Suprapubic skin (tissue), 4 donors: ENCODE measurements around the gene ESPN. TPM values are rescaled to one million over a fixed set of nuclear protein-coding genes. Genes with fewer than 3 reads are reported as not detected.

Source experiments
- DNase-seq, 2 donors: peaks; one replicate each; pipeline ENCODE4 v3.0.0-alpha.2; 2019; ENCODE audit warnings: low spot score in 2 of 2
- H3K27ac ChIP-seq: fragments of 200-600 bp; sonication (generic); one replicate; pipeline ENCODE4 v1.5.1; 2019
- H3K27me3 ChIP-seq: fragments of 200-600 bp; sonication (generic); one replicate; pipeline ENCODE4 v1.5.1; 2019
- H3K36me3 ChIP-seq: fragments of 200-600 bp; sonication (generic); one replicate; pipeline ENCODE4 v1.5.1; 2019
- H3K4me1 ChIP-seq: fragments of 200-600 bp; sonication (generic); one replicate; pipeline ENCODE4 v1.5.1; 2019
- H3K4me3 ChIP-seq: fragments of 200-600 bp; sonication (generic); one replicate; pipeline ENCODE4 v1.5.1; 2019; ENCODE audit warnings: mild to moderate bottlenecking
- H3K9me3 ChIP-seq: fragments of 200-600 bp; sonication (generic); one replicate; pipeline ENCODE4 v1.5.1; 2019
- EP300 ChIP-seq: sonication (generic); formaldehyde crosslinking; IDR thresholded peaks from one replicate; pipeline ENCODE4 v1.6.1; 2017; ENCODE audit warnings: antibody characterized with exemption
- POLR2A ChIP-seq, 2 donors: fragments of 450-650 bp; IDR thresholded peaks; one replicate each; pipeline ENCODE4 v1.6.1; 2017; ENCODE audit warnings: antibody characterized with exemption in 2 of 2, mild to moderate bottlenecking in 2 of 2, moderate library complexity in 2 of 2
- POLR2AphosphoS5 ChIP-seq, 3 donors: sonication (generic); formaldehyde crosslinking; IDR thresholded peaks; one replicate each; pipeline ENCODE4 v1.6.1; 2017; ENCODE audit warnings: antibody characterized with exemption in 3 of 3
- WGBS: methylation state at CpG from one replicate; pipeline ENCODE4 v1.1.5; 2018; 5-methylcytosine and 5-hydroxymethylcytosine counted together
- total RNA-seq, 4 donors: library from RNA; depleted of rRNA; stranded (reverse); fragments of >200 nt; gene quantifications; one replicate each; pipeline ENCODE4 v1.1.0, GENCODE V29; 2016
- TF ChIP-seq, protein P1 (sequence below), 2 donors: fragments of 200-600 bp in 1 of 2; fragments of 450-650 bp in 1 of 2; sonication (generic) in 1 of 2; IDR thresholded peaks; one replicate each; pipeline ENCODE4 v1.5.1; 2016 to 2019; ENCODE audit warnings: antibody characterized with exemption in 2 of 2, mild to moderate bottlenecking in 1 of 2, moderate library complexity in 1 of 2

ESPN gene
- total RNA-seq, 4 donors from 2014 or later: 37.6 to 54.4 (median 48.8) TPM

DNA sequence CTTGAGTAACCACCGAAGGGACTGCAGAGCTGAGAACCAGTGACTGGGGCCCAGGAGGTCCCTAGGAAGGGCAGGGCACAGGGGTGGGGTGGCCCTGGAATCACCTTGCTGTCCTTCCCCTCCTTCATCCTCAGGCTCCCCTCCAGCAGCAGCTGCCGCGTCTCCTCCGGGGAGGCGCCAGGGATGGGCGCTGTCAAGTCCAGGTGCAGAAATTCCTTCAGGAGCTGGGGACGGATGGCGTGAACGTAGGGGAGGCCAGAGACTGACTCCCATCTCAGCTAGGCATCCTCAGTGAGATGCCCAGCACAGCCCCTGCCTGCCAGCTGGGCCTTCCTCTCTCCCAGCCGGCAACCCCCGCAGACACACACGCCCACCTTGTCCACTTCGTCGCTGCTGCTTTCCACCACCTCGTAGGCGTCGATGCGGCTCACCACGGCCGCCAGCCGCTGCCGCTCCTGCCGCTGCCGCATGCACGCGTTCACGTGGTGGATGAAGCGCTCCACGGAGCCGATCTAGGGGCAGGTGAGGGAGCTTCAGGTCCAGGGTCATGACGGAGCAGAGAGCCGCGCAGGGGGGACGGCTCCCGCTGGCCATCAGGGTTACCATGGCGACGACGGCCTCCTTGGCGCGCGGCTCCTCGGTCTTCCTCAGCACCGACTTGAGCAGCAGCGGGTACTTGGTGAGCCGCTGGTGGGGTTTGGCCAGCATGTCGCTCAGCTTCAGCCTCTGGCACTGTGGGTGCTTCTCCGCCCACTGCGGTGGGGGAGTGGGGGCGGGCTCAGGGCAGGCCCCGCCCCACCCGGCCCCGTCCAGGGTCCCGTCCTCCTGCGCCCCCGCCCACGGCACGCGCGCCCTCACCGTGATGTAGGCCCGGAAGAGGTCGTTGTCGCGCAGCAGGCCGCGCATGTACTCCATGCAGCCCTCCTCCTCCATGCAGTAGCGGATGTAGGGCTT is 45.8 kb downstream of the ESPN start:
- Histone ChIP-seq H3K9me3 (no peaks in the 10 kb centered on the region), H3K36me3 (peaks cover 53% of the 10 kb centered on the region), H3K4me3 (peak overlapping the region; percentile 21), H3K27ac (no peak overlapping the region), H3K27me3 (peaks cover 7% of the 10 kb centered on the region), H3K4me1 (peaks cover 28% of the 10 kb centered on the region)
- WGBS: 90% methylated on average over 23 of the region's 67 CpGs
- no peak for TF ChIP-seq EP300
- no peak for DNase-seq

DNA sequence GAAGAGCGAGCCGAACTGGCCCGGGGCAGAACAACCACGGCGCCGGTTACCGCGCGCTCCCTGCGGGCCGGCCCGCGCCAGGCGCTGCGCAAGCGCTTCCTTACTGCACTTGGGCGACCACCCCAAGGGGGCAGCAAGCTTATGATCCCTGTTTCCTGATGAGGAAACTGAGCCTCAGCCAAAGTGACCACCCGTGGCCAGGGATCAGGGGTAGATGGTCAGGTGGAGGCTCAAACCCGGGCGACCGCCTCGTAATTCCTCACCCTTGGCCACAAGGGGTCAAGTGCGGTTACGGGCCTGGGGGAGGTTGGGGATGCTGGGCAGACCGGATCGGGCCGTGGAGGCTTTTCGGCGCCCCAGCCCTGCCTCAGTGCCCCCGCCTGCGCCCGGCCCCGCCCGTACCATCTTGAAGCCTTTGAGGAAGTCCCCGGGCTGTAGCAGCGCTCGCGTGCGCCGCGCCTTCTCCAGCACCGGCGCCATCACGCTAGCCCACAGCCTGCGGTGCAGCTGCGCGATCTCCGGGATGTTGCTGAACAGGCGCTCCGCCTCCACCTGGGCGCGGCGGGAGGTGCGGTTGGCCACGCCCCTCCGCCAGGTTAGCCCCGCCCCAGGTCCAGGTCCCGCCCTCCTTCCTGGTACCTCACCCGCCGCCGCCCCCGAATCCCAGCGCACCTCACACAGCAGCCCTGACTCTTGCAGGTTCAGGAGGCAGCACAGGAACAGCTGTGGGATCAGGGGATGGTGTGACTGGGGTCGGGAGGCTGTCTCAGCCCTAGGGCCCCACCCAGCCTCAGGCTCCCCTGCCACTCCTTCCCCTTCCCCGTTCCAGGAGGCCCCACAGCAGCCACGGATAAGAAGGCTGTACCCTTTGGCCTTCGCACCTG is 46.8 kb downstream of the ESPN start:
- Histone ChIP-seq H3K4me3 (peak overlapping the region; percentile 21), H3K9me3 (no peaks in the 10 kb centered on the region), H3K27me3 (no peaks in the 10 kb centered on the region), H3K27ac (peak overlapping the region; percentile 71), H3K36me3 (peaks cover 53% of the 10 kb centered on the region), H3K4me1 (peaks cover 35% of the 10 kb centered on the region)
- TF ChIP-seq POLR2A (IDR thresholded peaks at IDR 0.05) (no peak), EP300 (no peak), POLR2AphosphoS5 (IDR thresholded peaks at IDR 0.05) (no peak)
- TF ChIP-seq, protein P1, sequence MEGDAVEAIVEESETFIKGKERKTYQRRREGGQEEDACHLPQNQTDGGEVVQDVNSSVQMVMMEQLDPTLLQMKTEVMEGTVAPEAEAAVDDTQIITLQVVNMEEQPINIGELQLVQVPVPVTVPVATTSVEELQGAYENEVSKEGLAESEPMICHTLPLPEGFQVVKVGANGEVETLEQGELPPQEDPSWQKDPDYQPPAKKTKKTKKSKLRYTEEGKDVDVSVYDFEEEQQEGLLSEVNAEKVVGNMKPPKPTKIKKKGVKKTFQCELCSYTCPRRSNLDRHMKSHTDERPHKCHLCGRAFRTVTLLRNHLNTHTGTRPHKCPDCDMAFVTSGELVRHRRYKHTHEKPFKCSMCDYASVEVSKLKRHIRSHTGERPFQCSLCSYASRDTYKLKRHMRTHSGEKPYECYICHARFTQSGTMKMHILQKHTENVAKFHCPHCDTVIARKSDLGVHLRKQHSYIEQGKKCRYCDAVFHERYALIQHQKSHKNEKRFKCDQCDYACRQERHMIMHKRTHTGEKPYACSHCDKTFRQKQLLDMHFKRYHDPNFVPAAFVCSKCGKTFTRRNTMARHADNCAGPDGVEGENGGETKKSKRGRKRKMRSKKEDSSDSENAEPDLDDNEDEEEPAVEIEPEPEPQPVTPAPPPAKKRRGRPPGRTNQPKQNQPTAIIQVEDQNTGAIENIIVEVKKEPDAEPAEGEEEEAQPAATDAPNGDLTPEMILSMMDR (IDR thresholded peaks at IDR 0.05): no peak
- no peak for DNase-seq
- WGBS: 67% methylated on average over 26 of the region's 67 CpGs

DNA sequence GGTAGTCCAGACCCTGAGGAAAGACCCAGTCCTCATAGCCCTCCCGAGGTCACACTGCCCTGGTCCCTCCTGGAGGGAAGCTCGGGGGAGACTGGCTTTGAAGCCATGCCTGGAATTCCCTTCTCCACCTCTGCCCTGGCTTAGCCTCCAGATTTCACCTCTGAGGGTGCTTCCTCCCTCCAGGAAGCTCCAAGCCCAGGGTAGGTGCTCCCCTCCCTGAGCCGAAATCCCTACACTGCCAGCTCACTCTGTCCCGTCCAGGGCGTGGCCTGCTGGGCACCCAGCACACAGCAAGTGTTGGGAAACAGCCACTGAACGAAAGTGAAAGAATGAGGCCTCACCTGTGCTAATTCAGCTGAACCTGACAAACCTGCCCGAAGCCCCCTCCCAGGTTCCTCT is 47.4 kb downstream of the ESPN start:
- Histone ChIP-seq H3K36me3 (peaks cover 53% of the 10 kb centered on the region), H3K4me1 (peaks cover 35% of the 10 kb centered on the region), H3K9me3 (no peaks in the 10 kb centered on the region), H3K4me3 (no peak overlapping the region), H3K27me3 (no peaks in the 10 kb centered on the region), H3K27ac (peak overlapping the region; percentile 71)
- DNase-seq: no peak
- WGBS: 60% methylated on average over 7 of the region's 7 CpGs
- no peak for TF ChIP-seq POLR2AphosphoS5 (IDR thresholded peaks at IDR 0.05)
- no peak for TF ChIP-seq EP300
- TF ChIP-seq POLR2A (IDR thresholded peaks at IDR 0.05): no peak
- TF ChIP-seq, protein P1 (IDR thresholded peaks at IDR 0.05): no peak

DNA sequence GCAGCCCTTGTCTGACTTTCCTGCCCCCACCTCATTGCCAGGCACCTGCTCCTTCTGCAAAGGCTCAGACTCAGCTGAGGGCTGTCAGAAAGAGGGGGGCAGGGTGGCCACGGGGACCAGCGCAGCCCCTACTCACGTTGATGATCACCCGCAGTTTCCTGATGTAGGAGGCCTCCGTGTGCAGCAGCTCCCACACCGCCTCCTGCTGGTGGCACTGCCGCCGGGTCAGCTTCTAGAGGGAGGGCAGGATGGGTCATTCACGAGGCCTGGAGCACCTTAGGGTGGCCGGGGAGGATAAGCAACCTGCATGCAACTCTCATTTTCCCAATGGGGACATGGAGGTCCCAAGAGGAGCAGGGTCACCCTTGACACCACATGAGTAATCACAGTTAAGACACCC is 47.8 kb downstream of the ESPN start:
- H3K4me3 ChIP-seq: no peak overlapping the region
- H3K27ac ChIP-seq: peak overlapping the region; percentile 57
- WGBS: 56% methylated on average over 10 of the region's 10 CpGs
- no peaks in the 10 kb centered on the region for H3K27me3 ChIP-seq
- H3K9me3 ChIP-seq: no peaks in the 10 kb centered on the region
- H3K36me3 ChIP-seq: peaks cover 55% of the 10 kb centered on the region
- DNase-seq: no peak
- peaks cover 35% of the 10 kb centered on the region for H3K4me1 ChIP-seq
- TF ChIP-seq, protein P1 (IDR thresholded peaks at IDR 0.05): peak in 1 of 2 donors; percentile 16
- no peak for TF ChIP-seq POLR2A (IDR thresholded peaks at IDR 0.05)

DNA sequence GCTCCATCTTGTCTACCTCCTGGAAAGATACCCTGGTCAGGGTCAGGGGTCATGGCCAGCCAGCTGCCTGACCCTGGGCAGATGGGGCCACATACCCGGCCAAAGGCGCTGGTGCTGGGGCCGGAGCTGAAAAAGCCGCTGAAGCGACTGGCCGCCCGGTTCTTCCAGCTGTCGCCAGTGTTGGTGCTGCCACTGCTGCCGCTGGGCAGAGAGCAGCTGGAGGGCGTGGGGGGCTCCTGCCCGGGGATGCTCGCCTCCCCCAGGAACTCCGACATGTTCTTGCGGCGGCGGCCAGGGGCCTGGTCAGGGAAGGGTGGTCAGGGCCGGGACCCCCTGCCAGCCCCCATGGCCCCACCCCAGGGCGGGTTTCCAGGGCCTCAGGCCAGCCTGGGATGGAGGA is 48.6 kb downstream of the ESPN start:
- Histone ChIP-seq H3K4me3 (no peak overlapping the region), H3K27ac (peak overlapping the region; percentile 57), H3K27me3 (no peaks in the 10 kb centered on the region), H3K4me1 (peaks cover 35% of the 10 kb centered on the region), H3K36me3 (peaks cover 51% of the 10 kb centered on the region), H3K9me3 (no peaks in the 10 kb centered on the region)
- no peak for DNase-seq
- TF ChIP-seq, protein P1 (IDR thresholded peaks at IDR 0.05): no peak
- TF ChIP-seq EP300 (no peak), POLR2A (IDR thresholded peaks at IDR 0.05) (no peak), POLR2AphosphoS5 (IDR thresholded peaks at IDR 0.05) (no peak)
- WGBS: 100% methylated on average over 4 of the region's 18 CpGs
